Activated CD8-positive, alpha-beta memory T cell treated with anti-CD3 and anti-CD28 coated beads, Interleukin-2, amount 50 U/mL, for 1 hour (primary cell): Measurements from ENCODE around the gene SLC18B1.

ENCODE experiments used
- DNase-seq: peaks from one replicate; pipeline ENCODE4 v3.0.0-alpha.2; 2020; ENCODE audit errors: extremely low read depth

The SLC18B1 gene

GRCh38 chr6:132797951-132798868, at the start of gene SLC18B1:
TSS of gene SLC18B1 (minus strand) at chr6:132798637. CDS start at chr6:132798456, 181 bp downstream.
- DNase-seq = no peak

GRCh38 chr6:132843316-132844035, 45.0 kb upstream of the SLC18B1 start:
- DNase-seq = no peak

- DNase-seq = no peak
Observed at GRCh38 chr6:132841966-132842365, 43.5 kb upstream of the SLC18B1 start.

- DNase-seq = no peak
Observed at GRCh38 chr6:132832891-132833290, 34.5 kb upstream of the SLC18B1 start.

GRCh38 chr6:132830334-132830751, 31.9 kb upstream of the SLC18B1 start:
- DNase-seq = no peak

- DNase-seq = no peak
Observed at GRCh38 chr6:132820629-132821381, 22.4 kb upstream of the SLC18B1 start.

GRCh38 chr6:132819405-132820161, 21.1 kb upstream of the SLC18B1 start:
- DNase-seq = no peak

GRCh38 chr6:132818404-132819359, 20.2 kb upstream of the SLC18B1 start:
- no peak for DNase-seq

- no peak for DNase-seq
Observed at GRCh38 chr6:132817554-132818403, 19.3 kb upstream of the SLC18B1 start.

GRCh38 chr6:132816660-132817059, 18.2 kb upstream of the SLC18B1 start:
- DNase-seq = no peak

GRCh38 chr6:132814716-132815570, 16.5 kb upstream of the SLC18B1 start:
- DNase-seq = no peak

- DNase-seq = no peak
Observed at GRCh38 chr6:132813173-132813856, 14.9 kb upstream of the SLC18B1 start.

GRCh38 chr6:132812756-132813172, 14.3 kb upstream of the SLC18B1 start:
- no peak for DNase-seq

GRCh38 chr6:132812255-132812732, 13.9 kb upstream of the SLC18B1 start:
- no peak for DNase-seq

- DNase-seq = no peak
Observed at GRCh38 chr6:132811276-132811675, 12.8 kb upstream of the SLC18B1 start.

GRCh38 chr6:132805548-132805947, 7.1 kb upstream of the SLC18B1 start:
- no peak for DNase-seq

GRCh38 chr6:132804251-132804650, 5.8 kb upstream of the SLC18B1 start:
- DNase-seq = no peak

- no peak for DNase-seq
Observed at GRCh38 chr6:132800656-132801055, 2.2 kb upstream of the SLC18B1 start.
